Fibroblast of mammary gland (primary cell): Measurements from ENCODE around the gene VSIR.

Source experiments
- DNase-seq: peaks from one replicate; pipeline ENCODE4 v3.0.0-alpha.2; 2010; ENCODE audit warnings: low read depth
- H3K4me3 ChIP-seq: 2 replicates; pipeline ENCODE4 v1.5.1; 2011; ENCODE audit warnings: low read depth, mild to moderate bottlenecking, low read length, moderate library complexity; ENCODE audit not compliant: control insufficient read depth
- CTCF ChIP-seq: conservative IDR thresholded peaks from 2 replicates; pipeline ENCODE4 v1.5.1; 2011; ENCODE audit warnings: low read depth, low read length, inconsistent platforms; ENCODE audit not compliant: control insufficient read depth, insufficient read depth

The VSIR gene

GRCh38 chr10:71812016-71812912 is 38.9 kb upstream of the VSIR start:
- peak; percentile 33 for DNase-seq
- peak; percentile 77 for TF ChIP-seq CTCF
- H3K4me3 ChIP-seq = no peak overlapping the region

- H3K4me3 ChIP-seq = no peak overlapping the region
- DNase-seq = no peak
- no peak for TF ChIP-seq CTCF
Observed at GRCh38 chr10:71811351-71811750, 38.0 kb upstream of the VSIR start.

GRCh38 chr10:71810048-71810750 is 36.9 kb upstream of the VSIR start:
- no peak overlapping the region for H3K4me3 ChIP-seq
- no peak for TF ChIP-seq CTCF
- no peak for DNase-seq

- no peak overlapping the region for H3K4me3 ChIP-seq
- no peak for TF ChIP-seq CTCF
- no peak for DNase-seq
Observed at GRCh38 chr10:71809628-71810027, 36.3 kb upstream of the VSIR start.

- DNase-seq = no peak
- H3K4me3 ChIP-seq = no peak overlapping the region
- no peak for TF ChIP-seq CTCF
Observed at GRCh38 chr10:71807557-71808510, 34.5 kb upstream of the VSIR start.

- no peak for DNase-seq
- H3K4me3 ChIP-seq = no peak overlapping the region
- TF ChIP-seq CTCF = no peak
Observed at GRCh38 chr10:71806704-71807556, 33.6 kb upstream of the VSIR start.
